IMR-90 (cell line): ENCODE measurements around the gene PLA2G4F. TPM values are rescaled to one million over a fixed set of nuclear protein-coding genes. Genes with fewer than 3 reads are reported as not detected.
A peak's percentile ranks its signal among the peaks of the same experiment; 100 is the strongest.
"Not testable (repeated sequence)": the region's sequence is repeated elsewhere in the genome, so short reads cannot be mapped to it uniquely, and the experiment has no call there.

ENCODE experiments used
- ATAC-seq: fragments of 200-7000 bp; cut with Tn5 transposase; 2 replicates; pipeline ENCODE4 v1.9.1; 2020; ENCODE audit warnings: low read depth, mild to moderate bottlenecking, moderate library complexity
- BruUV-seq: library from RNA; stranded (reverse); fragments of 400-500 nt; replicated peaks from 2 replicates; lab custom pipeline; 2021; lab: Mats Ljungman, UMichigan
- CTCF ChIA-PET: fragments of 300-600 bp; formaldehyde crosslinking; extraction: SDS; loops from one replicate; lab custom pipeline; 2021; ENCODE audit warnings: antibody characterized with exemption; lab: Yijun Ruan, JAX
- POLR2A ChIA-PET: fragments of 300-600 bp; sonication (Branson Sonifier 250); formaldehyde crosslinking; loops from one replicate; lab custom pipeline; 2022; ENCODE audit warnings: antibody characterized with exemption; ENCODE audit not compliant: unreplicated experiment; lab: Charles Lee
- DNase-seq: peaks from one replicate; pipeline ENCODE4 v3.0.0; 2013
- H2AFZ ChIP-seq: replicated peaks from 2 replicates; pipeline ENCODE3; 2013; ENCODE audit warnings: low read length, mild to moderate bottlenecking; ENCODE audit not compliant: poor library complexity
- H2AK5ac ChIP-seq: 2 replicates; pipeline ENCODE4 v1.6.1; 2013; ENCODE audit warnings: low read depth, low read length, inconsistent platforms
- H2AK9ac ChIP-seq: replicated peaks from 2 replicates; pipeline ENCODE3; 2013; ENCODE audit warnings: mild to moderate bottlenecking, low read depth, low read length, moderate library complexity; ENCODE audit not compliant: poor library complexity
- H2BK120ac ChIP-seq: 2 replicates; pipeline ENCODE4 v1.6.1; 2013; ENCODE audit warnings: low read depth, low read length, inconsistent platforms
- H2BK15ac ChIP-seq: 3 replicates; pipeline ENCODE4 v1.6.1; 2013; ENCODE audit warnings: low read depth, low read length, inconsistent platforms
- H2BK20ac ChIP-seq: 2 replicates; pipeline ENCODE4 v1.6.1; 2013; ENCODE audit warnings: low read depth, mild to moderate bottlenecking, inconsistent platforms, low read length, moderate library complexity
- H2BK5ac ChIP-seq: 2 replicates; pipeline ENCODE4 v1.6.1; 2013; ENCODE audit warnings: mild to moderate bottlenecking, low read depth, low read length, inconsistent platforms; ENCODE audit not compliant: poor library complexity, severe bottlenecking
- H3K14ac ChIP-seq: replicated peaks from 2 replicates; pipeline ENCODE4 v1.6.1; 2013; ENCODE audit warnings: low read depth, low read length, inconsistent platforms
- H3K18ac ChIP-seq: 2 replicates; pipeline ENCODE4 v1.6.1; 2013; ENCODE audit warnings: low read depth, low read length, control low read depth
- H3K23ac ChIP-seq: 2 replicates; pipeline ENCODE4 v1.6.1; 2013; ENCODE audit warnings: low read depth, low read length, inconsistent platforms
- H3K27ac ChIP-seq: 2 replicates; pipeline ENCODE4 v1.5.1; 2013; ENCODE audit warnings: mild to moderate bottlenecking, control low read depth, low read length; ENCODE audit not compliant: insufficient read depth
- H3K27me3 ChIP-seq: 2 replicates; pipeline ENCODE4 v1.6.1; 2013; ENCODE audit warnings: low read length; ENCODE audit not compliant: control insufficient read depth, insufficient read depth
- H3K36me3 ChIP-seq: 2 replicates; pipeline ENCODE4 v1.6.1; 2013; ENCODE audit warnings: low read length, mixed read lengths; ENCODE audit not compliant: control insufficient read depth, insufficient read depth
- H3K4ac ChIP-seq: 2 replicates; pipeline ENCODE4 v1.6.1; 2013; ENCODE audit warnings: low read depth, low read length, inconsistent platforms
- H3K4me1 ChIP-seq: 2 replicates; pipeline ENCODE4 v1.6.1; 2013; ENCODE audit warnings: low read length, mixed read lengths; ENCODE audit not compliant: control insufficient read depth, insufficient read depth
- H3K4me2 ChIP-seq: 2 replicates; pipeline ENCODE4 v1.6.1; 2013; ENCODE audit warnings: low read depth, mild to moderate bottlenecking, control low read depth, low read length, moderate library complexity
- H3K4me3 ChIP-seq: 2 replicates; pipeline ENCODE4 v1.5.1; 2013; ENCODE audit warnings: low read depth, mild to moderate bottlenecking, control low read depth, low read length, moderate library complexity; ENCODE audit not compliant: insufficient read depth
- H3K56ac ChIP-seq: 2 replicates; pipeline ENCODE4 v1.6.1; 2013; ENCODE audit warnings: low read length, inconsistent platforms; ENCODE audit not compliant: insufficient read depth; ENCODE audit errors: extremely low read depth
- H3K79me1 ChIP-seq, 2 experiments: 2 replicates each; pipeline ENCODE4 v1.6.1; 2013; ENCODE audit warnings: low read length in 2 of 2, inconsistent platforms in 1 of 2, low read depth in 1 of 2
- H3K9ac ChIP-seq: 2 replicates; pipeline ENCODE4 v1.6.1; 2013; ENCODE audit warnings: low read depth, low read length, control low read depth
- H3K9me1 ChIP-seq: 2 replicates; pipeline ENCODE4 v1.6.1; 2013; ENCODE audit warnings: low read length, inconsistent platforms; ENCODE audit not compliant: insufficient read depth
- H3K9me3 ChIP-seq: 2 replicates; pipeline ENCODE4 v1.6.1; 2013; ENCODE audit warnings: low read length; ENCODE audit not compliant: control insufficient read depth, insufficient read depth
- H4K20me1 ChIP-seq: 2 replicates; pipeline ENCODE4 v1.6.1; 2013; ENCODE audit warnings: low read length, inconsistent platforms; ENCODE audit not compliant: insufficient read depth
- H4K5ac ChIP-seq: 2 replicates; pipeline ENCODE4 v1.6.1; 2013; ENCODE audit warnings: mild to moderate bottlenecking, low read depth, low read length, control low read depth
- H4K8ac ChIP-seq, 2 experiments: 2 replicates each; pipeline ENCODE4 v1.6.1; 2013; ENCODE audit warnings: low read depth in 2 of 2, low read length in 2 of 2, control low read depth in 1 of 2, inconsistent platforms in 1 of 2
- H4K91ac ChIP-seq: 2 replicates; pipeline ENCODE4 v1.6.1; 2013; ENCODE audit warnings: low read depth, low read length, inconsistent platforms; ENCODE audit not compliant: insufficient read depth
- WGBS, 2 experiments: methylation state at CpG; one replicate each; pipeline versions ENCODE4 v1.1.5 to v1.1.7; 2013; ENCODE audit warnings: missing lambda C conversion rate in 2 of 2; ENCODE audit not compliant: insufficient read length in 1 of 2; ENCODE audit errors: extremely low coverage in 2 of 2; 5-methylcytosine and 5-hydroxymethylcytosine counted together
- dilution Hi-C: fragments of 300-500 bp; cut with HindIII; formaldehyde crosslinking; loops from one replicate; pipeline ENCODE4 v1.14.3; 2018; ENCODE audit warnings: low sequenced_read_pairs; ENCODE audit not compliant: unreplicated experiment
- in situ Hi-C: fragments of 300-500 bp; cut with MboI; formaldehyde crosslinking; loops from 3 replicates; pipeline ENCODE4 v1.14.3; 2019; ENCODE audit warnings: low sequenced_read_pairs, inconsistent platforms, mixed read lengths
- intact Hi-C: fragments of 100-400 bp; cut with micrococcal nuclease; formaldehyde crosslinking; loops from 2 replicates; pipeline ENCODE4 v1.10.0; 2022
- polyA plus RNA-seq, 3 experiments: library from polyadenylated mRNA; depleted of rRNA; stranded (reverse); fragments of >200 nt; gene quantifications; 2 replicates each; pipeline ENCODE4 v1.2.3, GENCODE V29; 2012; ENCODE audit warnings: low replicate concordance in 1 of 3
- total RNA-seq: library from RNA; depleted of rRNA; stranded (reverse); fragments of >200 nt; gene quantifications from 2 replicates; pipeline ENCODE4 v1.2.3, GENCODE V29; 2012
- TF ChIP-seq, protein P1 (sequence below): fragments of 150-350 bp; IDR thresholded peaks from 2 replicates; pipeline ENCODE4 v1.6.1; 2017; ENCODE audit warnings: mild to moderate bottlenecking, antibody characterized with exemption, low read length, low read depth

PLA2G4F gene
- total and polyA plus RNA-seq, 2 of the 4 experiments (the other 2 are of a cell fraction): not detected

DNA sequence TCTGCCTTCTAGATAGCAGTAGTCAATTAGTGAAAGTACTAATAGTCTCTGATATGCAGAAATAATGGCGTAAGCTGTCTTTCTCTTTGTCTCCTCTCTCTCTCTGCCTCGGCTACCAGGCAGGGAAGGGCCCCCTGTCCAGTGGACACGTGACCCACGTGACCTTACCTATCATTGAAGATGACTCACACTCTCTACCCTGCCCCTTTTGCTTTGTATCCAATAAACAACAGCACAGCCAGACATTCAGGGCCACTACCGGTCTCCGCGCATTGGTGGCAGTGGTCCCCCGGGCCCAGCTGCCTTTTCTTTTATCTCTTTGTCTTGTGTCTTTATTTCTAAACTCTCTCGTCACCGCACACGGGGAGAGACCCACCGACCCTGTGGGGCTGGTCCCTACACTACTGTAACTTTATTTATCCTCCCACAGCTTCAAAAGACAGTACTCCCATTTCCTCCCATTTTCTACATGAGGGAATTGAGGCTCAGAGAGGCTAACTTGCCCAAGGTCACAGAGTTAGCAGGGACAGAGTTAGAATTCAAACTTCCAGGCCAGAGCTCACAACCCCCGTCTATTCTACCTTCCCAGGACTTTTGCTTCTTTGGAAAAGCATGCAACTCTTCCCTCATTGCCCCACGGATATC, 64.6 kb downstream of the PLA2G4F start:
- in situ Hi-C loops, H3K4me1 ChIP-seq, H3K79me1 ChIP-seq, H2BK20ac ChIP-seq, H4K5ac ChIP-seq, H2AK5ac ChIP-seq, H4K91ac ChIP-seq, H2AFZ ChIP-seq, DNase-seq, H3K14ac ChIP-seq, H3K9me3 ChIP-seq, intact Hi-C loops, H3K9me1 ChIP-seq, H3K36me3 ChIP-seq, H3K27ac ChIP-seq, BruUV-seq, H3K9ac ChIP-seq, H2AK9ac ChIP-seq, H3K56ac ChIP-seq, H2BK5ac ChIP-seq, H4K20me1 ChIP-seq, H4K8ac ChIP-seq, H3K18ac ChIP-seq, dilution Hi-C loops, H3K4me2 ChIP-seq, H3K4me3 ChIP-seq, H3K4ac ChIP-seq, H2BK120ac ChIP-seq, H2BK15ac ChIP-seq, CTCF ChIA-PET, ATAC-seq, H3K23ac ChIP-seq: not testable (repeated sequence)
- TF ChIP-seq, protein P1, sequence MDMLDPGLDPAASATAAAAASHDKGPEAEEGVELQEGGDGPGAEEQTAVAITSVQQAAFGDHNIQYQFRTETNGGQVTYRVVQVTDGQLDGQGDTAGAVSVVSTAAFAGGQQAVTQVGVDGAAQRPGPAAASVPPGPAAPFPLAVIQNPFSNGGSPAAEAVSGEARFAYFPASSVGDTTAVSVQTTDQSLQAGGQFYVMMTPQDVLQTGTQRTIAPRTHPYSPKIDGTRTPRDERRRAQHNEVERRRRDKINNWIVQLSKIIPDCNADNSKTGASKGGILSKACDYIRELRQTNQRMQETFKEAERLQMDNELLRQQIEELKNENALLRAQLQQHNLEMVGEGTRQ: 0 out of 2 replicates have a peak, but pooled peaks have one; percentile 8
- H3K27me3 ChIP-seq: peaks cover 65% of the 10 kb centered on the region
- POLR2A ChIA-PET: interaction anchor here (0.6 kb wide), 1 partner anchor 43 kb away, joined by 3 read pairs; no protein-coding TSS in a partner anchor
- WGBS, 2 experiments: 51% methylated on average over 6 of the region's 14 CpGs; no CpG with 5 or more reads in 1 of the 2 experiments
